GM12878 (cell line): ENCODE measurements around the gene TIAM1. TPM values are rescaled to one million over a fixed set of nuclear protein-coding genes. Genes with fewer than 3 reads are reported as not detected.

Experiments used
- ATAC-seq: fragments of 200-7000 bp; cut with Tn5 transposase; 3 replicates; pipeline ENCODE4 v1.9.1; 2020; ENCODE audit warnings: mild to moderate bottlenecking, moderate library complexity
- BruUV-seq: library from RNA; stranded (reverse); fragments of 400-500 nt; replicated peaks from 2 replicates; lab custom pipeline; 2021; lab: Mats Ljungman, UMichigan
- CTCF ChIA-PET: fragments of 300-600 bp; sonication (Branson Sonifier 250); formaldehyde crosslinking; extraction: SDS; loops from one replicate; lab custom pipeline; 2021; ENCODE audit warnings: inconsistent platforms; lab: Yijun Ruan, JAX
- POLR2A ChIA-PET: fragments of 350-600 bp; formaldehyde crosslinking; extraction: SDS; loops from one replicate; lab custom pipeline; 2021; ENCODE audit warnings: inconsistent platforms; lab: Charles Lee
- RAD21 ChIA-PET: fragments of 300-600 bp; sonication (Branson Sonifier 250); formaldehyde crosslinking; loops from one replicate; lab custom pipeline; 2023; ENCODE audit warnings: antibody characterized with exemption; ENCODE audit not compliant: unreplicated experiment; lab: Charles Lee
- SMC1A ChIA-PET: fragments of 300-600 bp; sonication (Branson Sonifier 250); formaldehyde crosslinking; loops from one replicate; lab custom pipeline; 2023; ENCODE audit not compliant: unreplicated experiment, uncharacterized antibody; lab: Charles Lee
- DNase-seq: peaks from one replicate; pipeline ENCODE4 v3.0.0-alpha.2; 2011; ENCODE audit warnings: low read depth, low spot score
- FAIRE-seq: peaks from 3 replicates; lab custom pipeline; 2011; peaks lifted over from hg19 to GRCh38; lab: Jason Lieb, UNC
- H2AFZ ChIP-seq: 2 replicates; pipeline ENCODE4 v1.6.0; 2011; ENCODE audit warnings: low read depth, low read length, control low read depth; ENCODE audit not compliant: control insufficient read depth
- H3K27ac ChIP-seq: 2 replicates; pipeline ENCODE4 v1.5.1; 2011; ENCODE audit warnings: control low read depth; ENCODE audit not compliant: control insufficient read depth, insufficient read depth
- H3K27me3 ChIP-seq, 2 experiments: replicated peaks in 1 of 2; 2 replicates each; pipeline versions ENCODE4 v1.6.0 to v1.6.1; 2011; ENCODE audit warnings: low read length in 1 of 2; ENCODE audit not compliant: control insufficient read depth in 2 of 2, insufficient read depth in 2 of 2
- H3K36me3 ChIP-seq, 2 experiments: 2 replicates each; pipeline ENCODE4 v1.5.1; 2011; ENCODE audit warnings: low read length in 1 of 2; ENCODE audit not compliant: control insufficient read depth in 2 of 2, insufficient read depth in 2 of 2
- H3K4me1 ChIP-seq: 2 replicates; pipeline ENCODE4 v1.6.1; 2011; ENCODE audit warnings: mild to moderate bottlenecking, low read length, moderate library complexity, mixed read lengths; ENCODE audit not compliant: control insufficient read depth, insufficient read depth
- H3K4me2 ChIP-seq: 2 replicates; pipeline ENCODE4 v1.6.0; 2011; ENCODE audit warnings: control low read depth; ENCODE audit not compliant: control insufficient read depth, insufficient read depth
- H3K4me3 ChIP-seq: fragments of 200-600 bp; sonication (generic); 2 replicates; pipeline ENCODE4 v1.5.1; 2016
- H3K79me2 ChIP-seq: 2 replicates; pipeline ENCODE4 v1.6.0; 2011; ENCODE audit warnings: low read length; ENCODE audit not compliant: control insufficient read depth, insufficient read depth
- H3K9ac ChIP-seq: 2 replicates; pipeline ENCODE4 v1.8.0; 2011; ENCODE audit warnings: low read length, control low read depth, mixed read lengths; ENCODE audit not compliant: control insufficient read depth, insufficient read depth
- H3K9me3 ChIP-seq: replicated peaks from 3 replicates; pipeline ENCODE4 v1.5.1; 2011; ENCODE audit warnings: mild to moderate bottlenecking, low read length; ENCODE audit not compliant: control insufficient read depth, insufficient read depth
- H4K20me1 ChIP-seq: 2 replicates; pipeline ENCODE4 v1.6.0; 2011; ENCODE audit not compliant: control insufficient read depth, insufficient read depth
- BRCA1 ChIP-seq: IDR thresholded peaks from 2 replicates; pipeline ENCODE4 v1.6.1; 2011; ENCODE audit warnings: low read depth, low read length, improper control_type of control experiment
- CBFB ChIP-seq: IDR thresholded peaks from 2 replicates; pipeline ENCODE4 v1.6.1; 2016; ENCODE audit warnings: antibody characterized with exemption, low read depth
- CHD1 ChIP-seq: IDR thresholded peaks from 2 replicates; pipeline ENCODE4 v1.6.1; 2012; ENCODE audit warnings: low read depth, low read length, improper control_type of control experiment
- CREM ChIP-seq: IDR thresholded peaks from 2 replicates; pipeline ENCODE4 v1.6.1; 2014; ENCODE audit warnings: antibody characterized with exemption, low read depth
- ETV6 ChIP-seq, 2 experiments: fragments of 450-650 bp in 1 of 2; IDR thresholded peaks in 1 of 2; conservative IDR thresholded peaks in 1 of 2; 2 replicates each; pipeline ENCODE4 v1.6.1; 2014; ENCODE audit warnings: antibody characterized with exemption in 1 of 2, borderline replicate concordance in 1 of 2, low read depth in 1 of 2, mild to moderate bottlenecking in 1 of 2, moderate library complexity in 1 of 2
- HSF1 ChIP-seq: fragments of 150-350 bp; IDR thresholded peaks from 2 replicates; pipeline ENCODE4 v1.6.1; 2014; ENCODE audit warnings: mild to moderate bottlenecking, low read depth, low read length
- KAT2A ChIP-seq: conservative IDR thresholded peaks from 2 replicates; pipeline ENCODE4 v1.6.1; 2011; ENCODE audit warnings: low read depth, low read length; ENCODE audit not compliant: control insufficient read depth
- MLLT1 ChIP-seq: fragments of 450-650 bp; IDR thresholded peaks from 2 replicates; pipeline ENCODE4 v1.6.1; 2016; ENCODE audit warnings: mild to moderate bottlenecking
- MYB ChIP-seq: fragments of 150-350 bp; IDR thresholded peaks from 2 replicates; pipeline ENCODE4 v1.6.1; 2014; ENCODE audit warnings: mild to moderate bottlenecking, low read depth, low read length, borderline replicate concordance
- NFXL1 ChIP-seq: fragments of 450-650 bp; IDR thresholded peaks from 2 replicates; pipeline ENCODE4 v1.6.1; 2017; ENCODE audit warnings: antibody characterized with exemption, mild to moderate bottlenecking, borderline replicate concordance
- NR2C1 ChIP-seq: fragments of 450-650 bp; IDR thresholded peaks from 2 replicates; pipeline ENCODE4 v1.6.1; 2017; ENCODE audit warnings: antibody characterized with exemption, mild to moderate bottlenecking, moderate library complexity
- RAD21 ChIP-seq: IDR thresholded peaks from 2 replicates; pipeline ENCODE4 v1.6.1; 2011; ENCODE audit warnings: mild to moderate bottlenecking, low read depth, low read length, moderate library complexity; ENCODE audit not compliant: insufficient read depth
- RCOR1 ChIP-seq: conservative IDR thresholded peaks from 2 replicates; pipeline ENCODE4 v1.6.1; 2012; ENCODE audit warnings: low read depth, low read length, improper control_type of control experiment
- SMAD1 ChIP-seq: fragments of 450-650 bp; IDR thresholded peaks from 2 replicates; pipeline ENCODE4 v1.6.1; 2018; ENCODE audit warnings: mild to moderate bottlenecking, low read depth; ENCODE audit not compliant: partially characterized antibody
- SMAD5 ChIP-seq: IDR thresholded peaks from 2 replicates; pipeline ENCODE4 v1.6.1; 2016; ENCODE audit warnings: antibody characterized with exemption, low read depth
- TCF7 ChIP-seq: IDR thresholded peaks from 2 replicates; pipeline ENCODE4 v1.6.1; 2014; ENCODE audit warnings: antibody characterized with exemption, borderline replicate concordance
- YBX1 ChIP-seq: fragments of 450-650 bp; IDR thresholded peaks from 2 replicates; pipeline ENCODE4 v1.6.1; 2016; ENCODE audit warnings: antibody characterized with exemption
- YY1 ChIP-seq: IDR thresholded peaks from 2 replicates; pipeline ENCODE4 v1.6.1; 2011; ENCODE audit warnings: low read depth, mild to moderate bottlenecking, low read length
- WGBS: methylation state at CpG from one replicate; pipeline ENCODE4 v1.1.6; 2016; ENCODE audit warnings: low lambda C conversion rate; ENCODE audit not compliant: insufficient replicate concordance, insufficient coverage; ENCODE audit errors: missing lambda C conversion rate; 5-methylcytosine and 5-hydroxymethylcytosine counted together
- in situ Hi-C: fragments of 300-500 bp; cut with MboI; formaldehyde crosslinking; loops from 9 replicates; pipeline ENCODE4 v1.14.3; 2018; ENCODE audit warnings: mixed read lengths
- intact Hi-C: fragments of 100-400 bp; cut with micrococcal nuclease; formaldehyde crosslinking; loops from one replicate; pipeline ENCODE4 v1.14.2; 2022; ENCODE audit not compliant: unreplicated experiment
- polyA plus RNA-seq, 11 experiments: library from polyadenylated mRNA; depleted of rRNA in 4 of 11; unstranded in 6 of 11; stranded (reverse) in 5 of 11; fragments of >200 nt; fragmentation: Nextera tagmentation in 4 of 11; fragmentation: Illumina TruSeq in 1 of 11; extraction: Ambion mirVana in 4 of 11; extraction: Trizol in 1 of 11; gene quantifications; 1 replicate in 1 of 11; 2 replicates in 10 of 11; pipeline versions ENCODE4 v1.2.1 to v1.2.3, GENCODE V29; 2011 to 2016; ENCODE audit warnings: inconsistent platforms in 2 of 11, missing spikeins in 2 of 11, low read depth in 1 of 11
- total RNA-seq, 4 experiments: library from RNA; depleted of rRNA in 3 of 4; stranded (reverse); fragments of >200 nt in 3 of 4; fragmentation: Illumina TruSeq in 1 of 4; extraction: Trizol in 1 of 4; gene quantifications; 2 replicates each; pipeline versions ENCODE4 v1.2.1 to v1.2.3, GENCODE V29; 2013 to 2021

TIAM1 gene
- total and polyA plus RNA-seq, 10 of the 15 experiments (the other 5 are each of a cell fraction or from before 2014, with no cell fraction given), result 0.31 to 35.9 (median 0.78) TPM

GRCh38 chr21:31103571-31104265 lies 240.3 kb downstream of the TIAM1 start:
- intact Hi-C loops, result no loop called here
- no TSS peak for BruUV-seq

More at GRCh38 chr21:31103571-31104265, 240.3 kb downstream of the TIAM1 start:
- Histone ChIP-seq H4K20me1 (no peaks in the 10 kb centered on the region), H2AFZ (no peak overlapping the region), H3K27ac (no peak overlapping the region), H3K4me1 (peaks cover 11% of the 10 kb centered on the region; the same call in 1 of the 2 replicates), H3K9ac (no peak overlapping the region), H3K9me3 (no peaks in the 10 kb centered on the region; the same call in 2 of the 3 replicates), H3K4me2 (no peak overlapping the region), H3K27me3 (no peaks in the 10 kb centered on the region), H3K79me2 (no peaks in the 10 kb centered on the region), H3K4me3 (no peak overlapping the region), H3K36me3 (no peaks in the 10 kb centered on the region)
- ChIA-PET CTCF (interaction anchor here (0.8 to 3.8 kb wide), 6 partner anchors 8 to 658 kb away, joined by 3 to 17 read pairs (median 4); no protein-coding TSS in a partner anchor), RAD21 (interaction anchor here (0.6 to 1.3 kb wide), 2 partner anchors 79 to 98 kb away, joined by 3 to 4 read pairs; no protein-coding TSS in a partner anchor), SMC1A (interaction anchor here (1.0 to 1.6 kb wide), 4 partner anchors 9 to 73 kb away, joined by 3 to 4 read pairs (median 3); no protein-coding TSS in a partner anchor), POLR2A (no interaction called here)
- FAIRE-seq (no peak), DNase-seq (no peak), ATAC-seq (no peak; the same call in 2 of the 3 replicates)
- in situ Hi-C loops, result no loop called here
- 43% methylated on average over 4 of the region's 4 CpGs for WGBS
- TF ChIP-seq CREM, result no peak
- no peak for TF ChIP-seq MLLT1
- TF ChIP-seq KAT2A, result no peak
- no peak for TF ChIP-seq SMAD1
- TF ChIP-seq RAD21, result no peak
- no peak for TF ChIP-seq SMAD5
- no peak for TF ChIP-seq CHD1
- no peak for TF ChIP-seq NR2C1
- TF ChIP-seq ETV6 (conservative IDR thresholded peaks at IDR 0.05 in 1 of 2, IDR thresholded peaks at IDR 0.05 in 1 of 2; ENCODE audit: borderline replicate concordance in 1 of 2, low read depth in 1 of 2), result no peak
- TF ChIP-seq YBX1, result no peak
- no peak for TF ChIP-seq MYB
- TF ChIP-seq RCOR1, result no peak
- no peak for TF ChIP-seq BRCA1
- no peak for TF ChIP-seq HSF1
- no peak for TF ChIP-seq CBFB
- no peak for TF ChIP-seq TCF7
- no peak for TF ChIP-seq YY1
- no peak for TF ChIP-seq NFXL1
